Right kidney (tissue), 1 donor: Measurements from ENCODE around the gene CIART.
"Not testable (repeated sequence)": the region's sequence is repeated elsewhere in the genome, so short reads cannot be mapped to it uniquely, and the experiment has no call there.

Experiments used
- DNase-seq: peaks from one replicate; pipeline ENCODE4 v3.0.0-alpha.2; 2016

Gene CIART

GRCh38 chr1:150302902-150303301 lies 20.5 kb downstream of the CIART start:
- DNase-seq = no peak

- not testable (repeated sequence) for DNase-seq
Observed at GRCh38 chr1:150308585-150308984, 26.2 kb downstream of the CIART start.

- DNase-seq = no peak
Observed at GRCh38 chr1:150309758-150310508, 27.6 kb downstream of the CIART start.

- no peak for DNase-seq
Observed at GRCh38 chr1:150311762-150312161, 29.4 kb downstream of the CIART start.

GRCh38 chr1:150314691-150315090 lies 32.3 kb downstream of the CIART start:
- DNase-seq = not testable (repeated sequence)

- DNase-seq = peak; percentile 22
Observed at GRCh38 chr1:150320667-150320978, 38.3 kb downstream of the CIART start.

GRCh38 chr1:150321826-150322166 lies 39.4 kb downstream of the CIART start:
- no peak for DNase-seq

GRCh38 chr1:150322310-150322709 lies 40.0 kb downstream of the CIART start:
- DNase-seq = no peak

- DNase-seq = no peak
Observed at GRCh38 chr1:150332651-150333290, 50.4 kb downstream of the CIART start.
